Smooth muscle cell of the brain vasculature (primary cell): ENCODE results near the gene FGD4.
"Not testable (repeated sequence)": the region's sequence is repeated elsewhere in the genome, so short reads cannot be mapped to it uniquely, and the experiment has no call there.

Source experiments
- DNase-seq: peaks from one replicate; pipeline ENCODE4 v3.0.0-alpha.2; 2012; ENCODE audit warnings: low read depth, low spot score

Gene FGD4

GRCh38 chr12:32561931-32562341 lies 162.6 kb downstream of the FGD4 start:
- no peak for DNase-seq

GRCh38 chr12:32562413-32562812 lies 163.1 kb downstream of the FGD4 start:
- not testable (repeated sequence) for DNase-seq

GRCh38 chr12:32566663-32567295 lies 167.4 kb downstream of the FGD4 start:
- DNase-seq, result no peak

GRCh38 chr12:32567296-32567674 lies 167.9 kb downstream of the FGD4 start:
- no peak for DNase-seq

GRCh38 chr12:32568228-32568627 lies 168.9 kb downstream of the FGD4 start:
- DNase-seq, result no peak

GRCh38 chr12:32569259-32569658 lies 169.9 kb downstream of the FGD4 start:
- peak; percentile 49 for DNase-seq

- DNase-seq, result no peak
These were observed 175.2 kb downstream of the FGD4 start for GRCh38 chr12:32574585-32574984.

- DNase-seq, result no peak
These were observed 178.0 kb downstream of the FGD4 start for GRCh38 chr12:32577328-32577727.

- no peak for DNase-seq
These were observed 184.2 kb downstream of the FGD4 start for GRCh38 chr12:32583534-32583933.

GRCh38 chr12:32585680-32586079 lies 186.3 kb downstream of the FGD4 start:
- no peak for DNase-seq

- DNase-seq, result no peak
These were observed 187.0 kb downstream of the FGD4 start for GRCh38 chr12:32586390-32586789.

GRCh38 chr12:32587581-32588495 lies 188.5 kb downstream of the FGD4 start:
- DNase-seq, result no peak

GRCh38 chr12:32588604-32589003 lies 189.2 kb downstream of the FGD4 start:
- no peak for DNase-seq

- DNase-seq, result no peak
These were observed 190.0 kb downstream of the FGD4 start for GRCh38 chr12:32589165-32589865.

- DNase-seq, result no peak
These were observed 195.9 kb downstream of the FGD4 start for GRCh38 chr12:32595251-32595650.

GRCh38 chr12:32596030-32596429 lies 196.7 kb downstream of the FGD4 start:
- DNase-seq, result no peak

GRCh38 chr12:32598688-32599087 lies 199.3 kb downstream of the FGD4 start:
- DNase-seq, result no peak

GRCh38 chr12:32600681-32601080 lies 201.3 kb downstream of the FGD4 start:
- no peak for DNase-seq

- no peak for DNase-seq
These were observed 203.7 kb downstream of the FGD4 start for GRCh38 chr12:32603071-32603470.

- no peak for DNase-seq
These were observed 204.5 kb downstream of the FGD4 start for GRCh38 chr12:32603858-32604257.

- no peak for DNase-seq
These were observed 205.2 kb downstream of the FGD4 start for GRCh38 chr12:32604565-32604964.

GRCh38 chr12:32605326-32606095 lies 206.2 kb downstream of the FGD4 start:
- no peak for DNase-seq
